DOHH2 (cell line): Measurements from ENCODE around the gene NTMT2.

Source experiments
- H3F3A ChIP-seq: fragments of 200-600 bp; sonication (generic), shearing (Covaris generic); 2 replicates; pipeline ENCODE4 v1.6.0; 2016; ENCODE audit warnings: antibody characterized with exemption, mild to moderate bottlenecking; ENCODE audit not compliant: control insufficient read depth, insufficient read depth
- H3K27ac ChIP-seq: fragments of 200-600 bp; sonication (generic); 2 replicates; pipeline ENCODE4 v1.5.1; 2014; ENCODE audit warnings: low read depth, mild to moderate bottlenecking, low read length, moderate library complexity
- H3K27me3 ChIP-seq: fragments of 200-600 bp; sonication (generic); 2 replicates; pipeline ENCODE4 v1.6.1; 2014; ENCODE audit warnings: mild to moderate bottlenecking, low read length, mixed read lengths; ENCODE audit not compliant: control insufficient read depth
- H3K36me3 ChIP-seq: fragments of 200-600 bp; sonication (generic); 2 replicates; pipeline ENCODE4 v1.6.1; 2014; ENCODE audit warnings: mild to moderate bottlenecking, low read length, moderate library complexity, mixed read lengths; ENCODE audit not compliant: control insufficient read depth
- H3K4me1 ChIP-seq: fragments of 200-600 bp; sonication (generic); 2 replicates; pipeline ENCODE4 v1.6.1; 2014; ENCODE audit warnings: mild to moderate bottlenecking, low read length, mixed read lengths; ENCODE audit not compliant: control insufficient read depth
- H3K4me2 ChIP-seq: fragments of 200-600 bp; sonication (generic); 2 replicates; pipeline ENCODE4 v1.6.0; 2014; ENCODE audit warnings: mild to moderate bottlenecking, low read length, moderate library complexity
- H3K4me3 ChIP-seq: fragments of 200-600 bp; sonication (generic); 2 replicates; pipeline ENCODE4 v1.5.1; 2014; ENCODE audit warnings: mild to moderate bottlenecking, low read length, mixed read lengths
- H3K79me2 ChIP-seq: fragments of 200-600 bp; sonication (generic); 2 replicates; pipeline ENCODE4 v1.6.1; 2014; ENCODE audit warnings: mild to moderate bottlenecking, low read length, mixed read lengths; ENCODE audit not compliant: control insufficient read depth
- H3K9me2 ChIP-seq: fragments of 200-600 bp; sonication (generic); replicated peaks from 2 replicates; pipeline ENCODE4 v1.6.1; 2014; ENCODE audit warnings: mild to moderate bottlenecking, low read length, mixed read lengths; ENCODE audit not compliant: control insufficient read depth
- H3K9me3 ChIP-seq: fragments of 200-600 bp; sonication (generic); 2 replicates; pipeline ENCODE4 v1.6.1; 2014; ENCODE audit warnings: antibody characterized with exemption, low read length, mixed read lengths; ENCODE audit not compliant: control insufficient read depth, insufficient read depth
- H4K20me1 ChIP-seq: fragments of 200-600 bp; sonication (generic); 2 replicates; pipeline ENCODE4 v1.6.0; 2014; ENCODE audit warnings: low read depth, mild to moderate bottlenecking, antibody characterized with exemption, low read length, moderate library complexity; ENCODE audit not compliant: control insufficient read depth, insufficient read depth
- EZH2phosphoT487 ChIP-seq: fragments of 200-600 bp; sonication (generic); IDR thresholded peaks from 2 replicates; pipeline ENCODE4 v1.6.1; 2017; ENCODE audit warnings: borderline replicate concordance, mild to moderate bottlenecking, antibody characterized with exemption, low read length, moderate library complexity, mixed read lengths
- TF ChIP-seq, protein P1 (sequence below): fragments of 200-600 bp; sonication (generic); IDR thresholded peaks from one replicate; pipeline ENCODE4 v1.5.1; 2014; ENCODE audit warnings: antibody characterized with exemption, mild to moderate bottlenecking, low read depth, low read length; ENCODE audit not compliant: poor library complexity, severe bottlenecking

The NTMT2 gene

DNA sequence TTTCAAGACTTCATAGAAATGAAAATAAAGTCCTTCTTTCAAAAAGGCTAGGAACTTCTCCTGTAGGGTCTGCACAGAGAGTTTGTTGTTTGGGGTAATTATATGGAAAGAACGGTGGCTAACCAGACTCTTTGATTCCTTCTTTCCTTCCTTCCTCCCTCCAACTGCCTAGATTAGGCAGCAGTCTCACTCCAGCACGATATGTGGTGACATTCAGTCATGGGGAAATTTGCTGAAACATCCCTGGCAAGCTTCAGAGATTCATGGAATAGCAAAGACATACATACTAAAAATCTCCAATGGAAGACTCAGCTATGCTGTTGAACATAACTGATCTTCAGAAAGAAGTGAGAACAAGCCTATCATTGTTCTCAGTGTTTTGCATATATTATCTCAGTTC is 4.3 kb downstream of the NTMT2 start:
- H3K4me2 ChIP-seq, result no peak overlapping the region
- H3K27me3 ChIP-seq, result no peaks in the 10 kb centered on the region
- no peaks in the 10 kb centered on the region for H3K36me3 ChIP-seq
- H3K9me2 ChIP-seq, result no peaks in the 10 kb centered on the region
- no peaks in the 10 kb centered on the region for H3F3A ChIP-seq
- no peak overlapping the region for H3K27ac ChIP-seq
- H3K79me2 ChIP-seq, result no peaks in the 10 kb centered on the region
- H3K9me3 ChIP-seq, result no peaks in the 10 kb centered on the region
- TF ChIP-seq, protein P1, sequence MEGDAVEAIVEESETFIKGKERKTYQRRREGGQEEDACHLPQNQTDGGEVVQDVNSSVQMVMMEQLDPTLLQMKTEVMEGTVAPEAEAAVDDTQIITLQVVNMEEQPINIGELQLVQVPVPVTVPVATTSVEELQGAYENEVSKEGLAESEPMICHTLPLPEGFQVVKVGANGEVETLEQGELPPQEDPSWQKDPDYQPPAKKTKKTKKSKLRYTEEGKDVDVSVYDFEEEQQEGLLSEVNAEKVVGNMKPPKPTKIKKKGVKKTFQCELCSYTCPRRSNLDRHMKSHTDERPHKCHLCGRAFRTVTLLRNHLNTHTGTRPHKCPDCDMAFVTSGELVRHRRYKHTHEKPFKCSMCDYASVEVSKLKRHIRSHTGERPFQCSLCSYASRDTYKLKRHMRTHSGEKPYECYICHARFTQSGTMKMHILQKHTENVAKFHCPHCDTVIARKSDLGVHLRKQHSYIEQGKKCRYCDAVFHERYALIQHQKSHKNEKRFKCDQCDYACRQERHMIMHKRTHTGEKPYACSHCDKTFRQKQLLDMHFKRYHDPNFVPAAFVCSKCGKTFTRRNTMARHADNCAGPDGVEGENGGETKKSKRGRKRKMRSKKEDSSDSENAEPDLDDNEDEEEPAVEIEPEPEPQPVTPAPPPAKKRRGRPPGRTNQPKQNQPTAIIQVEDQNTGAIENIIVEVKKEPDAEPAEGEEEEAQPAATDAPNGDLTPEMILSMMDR, result no peak
- TF ChIP-seq EZH2phosphoT487, result no peak
- no peaks in the 10 kb centered on the region for H3K4me1 ChIP-seq
- H4K20me1 ChIP-seq, result no peaks in the 10 kb centered on the region
- no peak overlapping the region for H3K4me3 ChIP-seq

GRCh38 chr1:170150921-170151320 is 5.2 kb downstream of the NTMT2 start:
- no peak overlapping the region for H3K4me3 ChIP-seq
- H4K20me1 ChIP-seq, result no peaks in the 10 kb centered on the region
- no peak overlapping the region for H3K4me2 ChIP-seq
- H3K4me1 ChIP-seq, result no peaks in the 10 kb centered on the region
- no peaks in the 10 kb centered on the region for H3K9me2 ChIP-seq
- H3K27ac ChIP-seq, result no peak overlapping the region
- no peaks in the 10 kb centered on the region for H3K79me2 ChIP-seq
- no peaks in the 10 kb centered on the region for H3K9me3 ChIP-seq
- H3K27me3 ChIP-seq, result no peaks in the 10 kb centered on the region; the same call in 1 of the 2 replicates
- no peaks in the 10 kb centered on the region for H3K36me3 ChIP-seq
- TF ChIP-seq, protein P1, result no peak
- no peak for TF ChIP-seq EZH2phosphoT487
- H3F3A ChIP-seq, result no peaks in the 10 kb centered on the region

GRCh38 chr1:170153417-170153816 is 7.7 kb downstream of the NTMT2 start:
- H3K79me2 ChIP-seq, result no peaks in the 10 kb centered on the region
- no peaks in the 10 kb centered on the region for H4K20me1 ChIP-seq
- H3F3A ChIP-seq, result no peaks in the 10 kb centered on the region
- no peaks in the 10 kb centered on the region for H3K36me3 ChIP-seq
- no peaks in the 10 kb centered on the region for H3K4me1 ChIP-seq
- no peak overlapping the region for H3K27ac ChIP-seq
- no peak overlapping the region for H3K4me2 ChIP-seq
- no peaks in the 10 kb centered on the region for H3K9me2 ChIP-seq
- no peaks in the 10 kb centered on the region for H3K9me3 ChIP-seq
- H3K27me3 ChIP-seq, result no peaks in the 10 kb centered on the region; the same call in 1 of the 2 replicates
- no peak overlapping the region for H3K4me3 ChIP-seq
- TF ChIP-seq, protein P1, result no peak
- no peak for TF ChIP-seq EZH2phosphoT487
